RPMI7951 (cell line): ENCODE measurements around the gene RTN4. TPM values are rescaled to one million over a fixed set of nuclear protein-coding genes. Genes with fewer than 3 reads are reported as not detected.

Experiments used
- DNase-seq: peaks from one replicate; pipeline ENCODE4 v3.0.0-alpha.2; 2012; ENCODE audit warnings: low read depth
- total RNA-seq: library from RNA; depleted of rRNA; stranded (reverse); fragments of >200 nt; shearing (Covaris generic); gene quantifications from 2 replicates; pipeline ENCODE4 v1.2.3, GENCODE V29; 2014

The RTN4 gene
- total RNA-seq, 1 experiment from 2014 or later: 194 TPM

DNA sequence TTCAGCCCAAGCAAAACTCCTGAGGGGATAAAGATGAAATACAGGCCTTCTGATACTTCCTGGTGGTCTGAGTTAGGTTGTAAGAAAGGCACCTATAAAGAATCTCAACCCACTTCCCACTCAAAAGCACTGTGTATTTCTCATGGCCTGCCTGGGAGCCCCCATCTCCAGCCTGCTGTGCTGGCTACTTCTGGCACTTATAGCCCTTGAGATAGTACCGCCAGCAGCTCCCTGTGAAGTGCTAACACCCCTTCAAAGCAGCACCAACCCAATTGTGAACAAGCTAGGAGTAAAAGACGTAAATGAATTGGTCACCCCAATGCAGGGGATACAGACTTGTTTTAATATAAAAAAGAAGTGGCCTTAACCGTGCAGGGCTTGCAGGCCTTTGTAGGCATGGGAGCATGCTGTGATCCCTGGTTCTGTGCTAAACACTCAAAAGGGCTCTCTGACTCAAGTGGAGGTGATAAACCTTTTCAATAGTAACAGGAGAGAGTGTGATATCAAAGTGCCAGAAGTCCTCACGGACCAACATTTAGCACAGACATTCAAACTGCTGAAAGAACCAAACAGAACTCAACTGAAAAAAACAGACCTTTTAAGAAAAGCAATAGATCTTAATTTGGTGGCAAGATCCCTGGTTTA, 80.8 kb downstream of the RTN4 start:
- no peak for DNase-seq

DNA sequence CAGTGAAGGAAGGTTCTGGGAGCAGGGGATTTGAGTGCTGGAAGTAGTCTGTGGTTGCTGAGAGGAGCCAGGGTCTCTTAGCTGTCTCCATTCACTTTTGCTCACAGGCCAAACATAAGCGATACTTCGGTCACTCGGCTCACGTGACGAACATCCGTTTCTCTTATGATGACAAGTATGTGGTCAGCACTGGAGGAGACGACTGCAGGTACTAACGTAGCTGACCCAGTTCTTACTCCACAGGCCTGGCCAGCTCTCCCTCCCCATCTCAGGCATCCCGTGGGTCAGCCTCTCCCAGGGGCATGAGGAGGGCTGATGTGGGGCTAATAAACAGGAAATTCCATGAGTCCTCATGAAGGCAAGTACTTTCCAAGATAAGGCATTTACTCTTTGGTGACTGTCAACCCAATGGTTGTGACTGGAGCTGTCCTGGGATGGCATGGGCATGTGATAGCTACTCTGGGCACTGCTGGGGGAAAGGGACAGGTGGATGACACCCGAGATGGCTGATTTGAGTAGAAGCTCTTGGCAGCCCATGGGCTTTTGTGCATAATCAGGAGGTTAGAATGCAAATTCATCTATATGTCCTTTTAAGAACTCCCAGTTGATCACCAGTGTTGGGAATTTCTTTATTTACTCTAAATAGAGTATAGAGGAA, 81.6 kb downstream of the RTN4 start:
- no peak for DNase-seq

DNA sequence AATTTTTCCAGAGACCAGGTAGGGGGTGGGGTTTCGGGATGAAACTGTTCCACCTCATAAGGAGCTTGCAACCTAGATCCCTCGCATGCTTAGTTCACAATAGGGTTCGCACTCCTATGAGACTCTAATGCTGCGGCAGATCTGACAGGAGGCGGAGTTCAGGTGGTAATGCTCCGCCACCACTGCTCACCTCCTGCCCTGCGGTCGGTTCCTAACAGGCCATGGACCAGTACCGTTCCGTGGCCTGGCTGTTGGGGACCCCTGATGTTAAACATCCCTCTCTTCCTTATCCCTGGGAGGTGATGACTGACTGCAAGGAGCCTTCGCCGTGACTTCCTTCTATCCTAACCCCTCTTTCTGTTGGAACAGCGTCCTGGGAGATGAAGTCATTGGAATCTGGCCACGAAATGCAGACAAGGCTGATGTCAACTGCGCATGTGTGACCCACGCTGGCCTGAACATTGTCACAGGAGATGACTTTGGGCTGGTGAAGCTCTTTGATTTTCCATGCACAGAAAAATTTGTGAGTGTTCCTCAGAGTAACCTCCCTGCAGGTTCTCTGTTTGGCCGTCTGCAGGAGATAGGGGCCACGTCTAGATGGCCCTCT, 82.4 kb downstream of the RTN4 start:
- DNase-seq: no peak

DNA sequence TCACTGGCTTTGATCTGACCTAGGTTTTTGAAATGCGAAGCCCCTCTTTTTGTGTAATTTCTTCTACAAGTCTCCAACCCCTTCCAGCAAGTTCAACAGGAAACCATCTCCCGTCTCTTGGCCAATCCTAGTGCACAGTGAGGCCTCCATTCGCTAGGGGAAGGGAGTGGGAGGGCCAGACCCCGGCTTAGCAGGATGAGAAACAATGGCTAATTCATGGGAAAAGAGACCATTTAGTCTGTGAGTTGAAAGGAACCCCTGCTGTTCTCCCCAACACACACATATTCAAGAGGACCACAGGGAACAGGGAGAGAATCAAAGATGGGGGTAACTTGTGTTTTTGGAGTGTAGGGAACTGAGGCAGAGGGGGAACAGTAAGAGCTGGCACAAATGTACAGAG, 83.0 kb downstream of the RTN4 start:
- no peak for DNase-seq

DNA sequence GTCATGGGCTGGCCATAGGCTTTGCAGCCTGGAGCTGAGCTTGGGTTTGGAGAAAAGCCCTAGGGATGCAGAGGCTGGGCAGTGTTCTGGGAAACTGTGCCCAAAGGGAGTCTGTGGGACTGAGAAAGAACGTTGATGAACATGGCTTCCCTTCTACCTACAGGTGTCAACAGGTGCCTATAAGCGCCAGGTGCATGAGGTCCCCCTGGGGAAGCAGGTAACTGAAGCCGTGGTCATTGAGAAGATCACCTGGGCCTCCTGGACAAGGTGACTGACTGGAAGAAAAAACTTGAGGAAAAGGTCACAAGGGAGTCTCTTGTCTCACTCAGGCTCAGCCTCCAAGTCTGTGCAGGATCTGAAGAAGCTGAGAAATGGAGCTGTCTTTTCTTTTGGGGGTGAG, 83.4 kb downstream of the RTN4 start:
- no peak for DNase-seq

DNA sequence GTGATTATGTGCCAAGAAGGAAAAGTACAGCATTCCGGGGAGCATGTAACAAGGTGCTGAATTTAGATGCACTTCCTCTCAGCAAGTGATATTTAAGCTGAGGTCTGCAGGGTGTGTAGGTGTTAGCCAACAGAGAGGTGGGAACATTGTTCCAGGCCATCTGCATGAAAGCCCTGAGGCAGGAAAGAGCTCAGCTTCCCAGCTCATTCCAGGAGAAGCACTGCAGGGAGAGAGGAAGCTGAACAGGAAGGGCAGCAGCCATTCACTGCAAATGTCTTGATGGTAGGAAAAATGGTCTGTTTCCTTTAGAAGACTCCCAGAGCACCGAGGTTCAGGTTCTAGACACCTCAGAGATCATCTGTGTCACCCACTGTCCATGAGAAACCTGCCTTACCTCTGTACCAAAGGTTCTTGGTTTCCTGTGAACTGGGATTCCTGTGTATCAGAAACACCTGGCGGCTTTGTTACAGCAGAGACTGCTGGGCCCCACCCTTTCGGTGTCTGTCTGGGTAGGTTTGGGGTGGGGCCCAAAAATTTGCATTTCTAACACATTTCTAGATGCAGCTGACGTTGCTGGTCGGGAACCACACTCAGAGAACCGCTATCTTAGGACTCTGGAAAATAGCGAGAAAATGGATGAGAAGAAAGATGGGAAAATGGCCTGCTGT, 84.0 kb downstream of the RTN4 start:
- peak; percentile 61 for DNase-seq

DNA sequence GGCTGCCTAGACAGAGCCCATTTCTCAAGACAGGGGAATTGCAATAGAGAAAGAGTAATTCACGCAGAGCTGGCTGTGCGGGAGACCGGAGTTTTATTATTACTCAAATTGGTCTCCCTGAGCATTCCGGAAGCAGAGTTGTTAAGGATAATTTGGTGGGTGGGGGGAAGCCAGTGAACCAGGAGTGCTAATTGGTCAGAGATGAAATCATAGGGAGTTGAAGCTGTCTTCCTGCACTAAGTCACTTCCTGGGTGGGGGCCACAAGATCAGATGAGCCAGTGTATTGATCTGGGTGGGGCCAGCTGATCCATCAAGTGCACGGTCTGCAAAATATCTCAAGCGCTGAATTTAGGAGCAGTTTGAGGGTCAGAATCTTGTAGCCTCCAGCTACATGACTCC, 84.8 kb downstream of the RTN4 start:
- no peak for DNase-seq

DNA sequence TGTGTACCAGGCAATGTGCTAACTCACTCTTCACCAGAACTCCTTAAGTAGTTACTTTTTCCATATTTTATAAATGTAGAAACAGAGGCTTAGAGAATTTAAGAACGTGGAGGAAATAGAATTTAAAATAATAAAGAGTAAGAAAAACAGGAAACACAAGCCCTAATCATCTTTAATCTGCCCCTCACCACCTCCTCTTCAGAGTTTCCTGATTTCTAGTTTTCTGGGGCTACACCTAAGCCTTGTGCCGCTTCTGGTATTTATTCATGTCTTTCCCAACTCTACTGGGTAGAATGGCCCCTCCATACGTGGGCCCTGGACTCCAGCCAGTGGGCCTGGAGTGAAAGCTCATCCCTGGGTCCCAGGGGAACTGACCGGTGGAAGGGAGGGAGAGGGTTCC, 85.4 kb downstream of the RTN4 start:
- DNase-seq: no peak

DNA sequence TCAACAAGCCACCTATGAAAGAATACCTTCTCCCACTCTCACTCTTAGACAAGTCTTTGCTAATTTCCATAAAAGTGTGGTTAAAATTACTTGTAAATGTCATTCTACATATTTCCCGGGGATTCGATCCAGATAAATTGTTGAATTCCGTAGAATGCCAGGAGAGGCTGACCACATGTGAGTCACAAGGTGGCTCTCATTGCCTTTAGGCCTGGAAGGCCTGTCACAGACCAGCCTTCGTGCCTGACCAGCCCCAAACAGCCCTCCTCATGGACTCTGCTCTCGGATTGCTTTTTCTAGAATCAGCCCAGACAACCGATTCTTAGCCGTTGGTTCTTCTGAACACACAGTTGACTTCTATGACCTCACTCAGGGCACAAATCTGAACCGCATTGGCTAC, 86.0 kb downstream of the RTN4 start:
- peak; percentile 84 for DNase-seq

DNA sequence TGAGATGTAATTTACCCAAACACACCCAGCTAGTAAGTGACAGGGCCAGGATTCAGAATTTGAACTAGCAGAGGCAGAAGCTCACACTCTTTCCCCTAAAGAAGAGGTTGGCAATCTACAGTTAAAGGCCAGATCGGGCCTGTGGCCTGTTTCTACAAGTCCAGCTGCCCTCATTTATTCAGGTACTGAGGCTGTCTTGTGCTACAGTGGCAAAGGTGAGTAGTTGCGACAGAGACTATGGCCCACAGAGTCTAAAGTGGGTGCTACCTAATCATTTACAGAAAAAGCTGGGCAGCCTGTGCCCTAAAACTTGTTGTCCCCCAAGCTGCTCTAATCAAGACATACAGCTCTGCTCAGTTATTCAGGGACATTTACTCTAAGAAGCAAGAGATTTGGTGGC, 86.8 kb downstream of the RTN4 start:
- no peak for DNase-seq

DNA sequence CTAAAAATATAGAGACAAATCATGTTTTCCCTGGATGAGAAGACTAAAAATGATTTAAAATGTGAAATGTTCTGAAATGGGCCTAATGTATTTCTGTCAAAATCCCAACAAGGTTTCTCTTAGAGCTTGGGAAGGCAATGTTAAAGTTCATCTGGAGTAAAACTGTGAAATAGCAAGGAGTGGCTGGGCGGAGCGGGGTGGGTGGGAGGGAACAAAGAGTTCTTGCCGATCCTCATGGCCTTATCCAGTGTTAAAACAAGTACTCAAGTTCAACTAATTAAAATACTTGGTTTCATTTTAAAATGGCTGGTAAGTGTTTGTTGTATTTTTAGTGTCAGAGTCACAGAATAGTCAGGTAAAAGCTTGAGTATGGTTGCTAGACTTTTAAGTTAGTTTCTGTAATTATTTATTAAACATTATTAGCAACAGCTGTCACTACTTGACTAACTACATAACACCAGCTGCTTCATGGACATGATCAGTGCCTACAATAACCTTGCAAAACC, 87.3 kb downstream of the RTN4 start:
- no peak for DNase-seq

DNA sequence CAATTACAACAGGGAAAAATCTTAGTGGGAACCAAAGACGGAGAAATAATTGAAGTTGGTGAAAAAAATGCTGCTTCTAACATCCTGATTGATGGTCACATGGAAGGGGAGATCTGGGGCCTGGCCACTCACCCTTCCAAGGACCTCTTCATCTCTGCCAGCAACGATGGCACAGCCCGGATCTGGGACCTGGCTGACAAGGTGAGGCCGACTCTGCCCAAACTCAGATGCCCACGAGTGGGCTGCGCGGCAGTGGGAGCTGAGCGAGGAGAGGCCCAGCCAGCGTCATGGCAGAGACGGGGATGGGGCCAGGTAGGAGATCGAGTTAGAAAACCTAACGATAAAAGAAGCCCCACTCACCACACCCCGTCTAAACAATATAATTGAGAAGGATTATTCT, 87.7 kb downstream of the RTN4 start:
- no peak for DNase-seq

DNA sequence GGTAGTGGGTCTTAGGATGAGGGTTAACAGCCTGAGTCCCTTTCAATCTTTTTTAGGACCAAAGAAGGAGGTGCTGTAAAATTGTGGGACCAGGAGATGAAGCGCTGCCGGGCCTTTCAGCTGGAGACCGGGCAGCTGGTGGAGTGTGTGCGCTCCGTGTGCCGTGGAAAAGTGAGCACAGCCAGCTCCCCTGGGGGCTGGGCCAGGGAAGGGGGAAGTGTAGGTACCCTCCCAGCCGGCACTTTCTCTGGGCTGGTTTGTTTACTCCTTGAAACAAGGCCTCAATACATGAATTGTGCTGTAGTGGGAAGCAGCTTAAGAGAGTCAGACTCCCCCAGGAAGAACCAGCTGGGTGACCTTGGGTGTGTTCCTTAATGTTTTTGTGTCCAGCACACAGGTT, 90.1 kb downstream of the RTN4 start:
- no peak for DNase-seq

DNA sequence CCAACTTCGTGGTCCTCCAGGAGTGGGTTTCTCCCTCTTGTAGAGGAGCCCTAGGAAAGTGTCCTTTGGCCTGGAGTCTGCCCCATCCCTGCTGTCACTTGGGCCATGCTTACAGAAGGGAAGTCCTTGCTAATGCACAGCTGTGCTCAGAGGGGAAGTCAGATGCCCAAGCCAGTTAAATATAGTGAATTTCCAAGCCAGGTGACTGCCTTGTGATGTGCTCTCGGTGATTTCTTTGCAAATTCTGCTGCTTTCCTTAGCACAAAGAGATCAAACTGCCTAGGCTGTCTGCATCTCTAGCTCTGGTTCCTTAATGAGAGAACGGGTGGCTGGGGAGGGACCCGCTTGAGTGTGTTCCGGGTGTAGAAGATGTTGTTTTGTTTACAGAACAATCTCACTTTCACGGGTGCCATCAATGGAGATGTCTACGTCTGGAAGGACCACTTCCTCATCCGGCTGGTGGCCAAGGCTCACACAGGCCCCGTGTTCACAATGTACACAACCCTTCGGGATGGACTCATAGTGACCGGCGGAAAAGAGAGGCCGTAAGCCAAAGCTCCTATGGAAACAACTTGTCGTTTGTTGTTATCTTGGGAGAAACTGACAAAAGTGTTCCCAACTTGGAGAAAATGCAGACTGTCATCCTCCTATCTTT, 91.4 kb downstream of the RTN4 start:
- no peak for DNase-seq

DNA sequence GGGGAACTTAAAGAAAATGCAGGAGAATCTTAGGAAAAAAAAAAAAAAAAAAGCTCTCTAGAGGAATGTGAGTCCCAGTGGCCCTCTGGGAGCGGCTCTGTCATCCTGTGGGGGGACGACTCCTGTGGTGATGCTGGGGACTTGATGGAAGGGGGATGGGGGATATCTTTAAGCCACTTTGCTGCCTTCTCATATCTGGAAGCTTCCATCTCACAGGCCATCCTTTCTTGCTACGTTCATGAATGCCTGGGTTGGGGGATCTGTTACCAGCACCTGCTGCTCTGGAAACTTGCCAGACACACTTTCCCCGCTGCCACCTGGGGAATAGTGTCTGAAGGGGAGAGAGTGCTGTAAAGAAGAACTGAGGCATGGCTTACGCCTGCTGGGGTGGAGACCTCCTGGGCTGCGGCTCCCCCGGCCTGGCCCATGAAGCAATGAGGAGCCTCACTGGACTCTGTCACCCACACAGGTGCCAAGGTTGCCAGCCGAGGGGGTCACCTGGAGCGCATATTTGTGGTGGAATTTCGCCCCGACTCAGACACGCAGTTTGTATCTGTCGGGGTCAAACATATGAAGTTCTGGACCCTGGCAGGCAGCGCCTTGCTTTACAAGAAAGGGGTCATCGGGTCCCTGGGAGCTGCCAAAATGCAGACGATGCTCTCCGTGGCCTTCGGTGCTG, 92.8 kb downstream of the RTN4 start:
- DNase-seq: no peak

DNA sequence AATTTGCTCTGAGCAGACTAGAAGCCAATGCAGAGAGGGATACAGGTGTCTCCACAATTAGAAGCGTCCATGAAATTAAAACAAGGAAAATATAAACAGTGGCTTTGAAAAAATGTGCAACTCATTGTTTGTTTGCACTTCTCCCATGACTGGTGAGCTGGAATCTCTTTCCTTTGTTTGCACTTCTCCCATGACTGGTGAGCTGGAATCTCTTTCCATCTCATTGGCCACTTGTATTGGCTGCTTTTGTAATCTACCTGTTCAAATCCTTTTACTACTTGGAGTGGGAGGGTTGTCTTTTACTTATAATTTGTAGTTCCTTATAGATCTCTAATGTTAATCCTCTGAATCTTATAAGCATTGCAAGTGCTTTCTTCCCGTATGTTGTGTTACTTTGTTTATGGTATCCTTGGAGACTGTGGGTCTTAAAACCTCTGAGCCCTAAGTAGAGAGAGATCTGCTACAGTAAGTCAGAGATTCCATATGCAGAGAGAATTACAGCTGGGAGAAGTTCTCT, 94.1 kb downstream of the RTN4 start:
- DNase-seq: no peak

DNA sequence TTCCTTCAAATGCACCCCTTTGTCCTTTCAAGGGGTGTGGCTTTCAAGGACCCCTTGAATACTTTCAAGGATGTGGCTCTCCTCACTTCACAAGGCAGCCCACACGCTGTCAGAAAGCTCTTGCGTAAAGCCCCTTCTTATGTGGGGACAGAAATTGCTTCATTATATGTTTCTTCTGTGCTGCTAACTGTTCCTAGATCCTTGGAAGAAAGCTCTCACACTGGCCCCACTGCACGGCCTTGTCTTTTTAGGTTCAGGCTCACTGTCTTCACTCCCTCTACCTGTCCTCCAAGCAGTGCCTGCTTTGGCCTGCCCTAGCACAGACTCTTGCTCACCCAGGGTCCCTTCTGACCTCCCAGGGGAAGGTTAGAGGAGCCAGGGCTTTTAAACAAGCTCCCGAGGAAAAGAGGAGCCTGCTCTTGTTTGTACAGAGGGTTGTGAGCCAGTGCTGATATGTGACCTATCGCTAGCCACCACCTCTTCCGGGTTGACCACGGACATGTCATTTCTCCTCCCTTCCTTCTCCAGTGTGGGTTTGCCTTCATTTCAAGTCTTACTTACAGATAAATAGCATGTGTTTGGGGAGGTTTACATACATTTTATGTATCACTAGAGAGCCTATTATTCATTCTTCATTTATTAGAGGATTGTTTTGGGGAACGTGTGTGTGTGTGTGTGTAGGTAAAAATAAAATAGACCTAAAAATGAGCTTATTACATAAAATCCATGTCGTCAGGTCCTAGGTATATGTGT, 94.7 kb downstream of the RTN4 start:
- no peak for DNase-seq

DNA sequence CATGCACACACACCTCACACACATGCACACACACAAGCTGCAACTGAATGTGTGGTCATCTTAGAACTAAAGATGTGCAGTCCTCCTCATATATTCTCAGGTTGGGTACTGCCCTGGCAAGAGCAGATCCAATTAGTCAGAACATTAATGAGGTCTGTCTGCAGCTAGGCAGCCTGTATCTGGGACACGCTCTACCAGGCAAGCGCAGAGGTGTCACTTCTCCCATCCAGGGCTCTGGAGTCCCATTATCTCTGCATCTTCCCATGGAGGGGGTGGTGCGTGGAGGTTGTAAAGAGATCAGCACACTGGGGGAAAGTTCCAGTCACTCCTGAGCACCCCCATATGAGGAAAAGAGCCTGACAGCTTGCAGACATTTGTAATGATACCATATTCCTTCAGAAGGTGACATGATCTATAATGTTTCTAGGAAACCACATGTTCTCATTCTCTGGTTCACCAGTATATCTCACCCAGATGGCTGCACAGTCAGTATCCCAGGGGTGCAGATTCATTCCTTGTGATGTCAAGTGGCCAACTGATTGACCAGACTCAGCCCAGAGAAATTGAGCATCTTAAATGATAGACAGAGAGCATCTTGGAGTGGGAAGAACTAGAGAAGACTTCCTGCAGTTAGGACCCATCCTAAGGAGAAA, 95.4 kb downstream of the RTN4 start:
- DNase-seq: no peak

DNA sequence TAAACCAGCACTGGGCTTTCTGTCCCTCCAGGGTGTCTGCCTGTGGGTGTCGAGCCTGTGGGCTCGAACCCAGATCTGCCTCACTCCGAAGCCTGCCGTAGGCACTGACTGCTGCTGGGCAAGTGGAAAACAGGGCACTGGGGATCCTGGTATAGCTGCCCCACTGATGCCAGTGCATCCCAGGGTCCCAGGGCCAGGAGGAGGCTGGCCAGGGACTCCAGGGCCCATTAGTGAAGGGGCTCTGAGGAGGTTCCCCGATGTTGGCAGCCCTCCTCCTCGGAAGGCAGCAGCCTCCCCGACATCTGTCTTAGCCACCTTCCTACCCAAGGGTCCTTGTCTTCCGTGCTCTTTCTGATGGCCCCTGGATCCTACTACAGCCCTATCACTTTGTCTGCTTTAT, 96.1 kb downstream of the RTN4 start:
- DNase-seq: no peak

DNA sequence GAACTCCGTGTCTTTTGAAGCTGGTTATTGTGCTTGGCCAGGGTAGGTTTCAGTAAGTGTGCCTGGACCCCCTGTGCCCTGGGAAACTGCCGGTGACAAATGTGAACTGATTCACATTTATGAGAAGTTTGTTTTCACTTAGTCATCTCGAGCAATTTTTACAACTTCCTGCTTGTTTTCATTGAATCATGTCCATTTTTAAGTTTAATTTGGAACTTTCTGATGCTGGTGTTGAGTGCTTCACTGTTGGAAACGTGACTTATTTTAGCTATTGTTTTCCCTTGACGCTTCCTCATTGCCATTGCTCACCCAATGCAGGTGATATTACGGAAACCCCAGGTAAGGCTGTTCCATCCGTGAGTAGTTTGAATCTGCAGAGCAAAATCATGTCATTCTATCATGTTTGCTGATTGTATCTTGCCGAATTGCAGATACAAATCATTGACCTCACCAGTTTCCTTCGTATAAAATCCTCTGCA, 97.2 kb downstream of the RTN4 start:
- no peak for DNase-seq
